ENCODE data around the gene MAEL.

MAEL gene

GRCh38 chr1:166951050-166951449, 38.0 kb upstream of the MAEL start:
- DNase-seq (ENCODE audit: low read depth in 1 of 2, low spot score in 1 of 2): no peak
- H3K27me3 ChIP-seq (ENCODE audit: insufficient read depth, poor library complexity, severe bottlenecking): peaks cover 3% of the 10 kb centered on the region
- no peak overlapping the region for H3K4me3 ChIP-seq (replicated peaks; ENCODE audit: insufficient read depth, low read length)
- no peak overlapping the region for H3K27ac ChIP-seq (replicated peaks)
- TF ChIP-seq CTCF (IDR thresholded peaks at IDR 0.05; ENCODE audit: insufficient read depth, low read length): no peak
- no peak for TF ChIP-seq POLR2AphosphoS5 (IDR thresholded peaks at IDR 0.05; ENCODE audit: low read depth)

GRCh38 chr1:166952002-166952746, 36.9 kb upstream of the MAEL start:
- no peak for DNase-seq (ENCODE audit: low read depth in 1 of 2, low spot score in 1 of 2)
- TF ChIP-seq POLR2AphosphoS5 (IDR thresholded peaks at IDR 0.05; ENCODE audit: low read depth) (no peak), CTCF (IDR thresholded peaks at IDR 0.05; ENCODE audit: insufficient read depth, low read length) (no peak), GABPA (IDR thresholded peaks at IDR 0.05; ENCODE audit: low read depth) (no peak), REST (IDR thresholded peaks at IDR 0.05; ENCODE audit: insufficient replicate concordance, low read depth) (no peak), SPI1 (IDR thresholded peaks at IDR 0.05; ENCODE audit: borderline replicate concordance, low read depth) (no peak)
- H3K27ac ChIP-seq (replicated peaks): no peak overlapping the region
- peaks cover 3% of the 10 kb centered on the region for H3K27me3 ChIP-seq (ENCODE audit: insufficient read depth, poor library complexity, severe bottlenecking)
- H3K4me3 ChIP-seq (replicated peaks; ENCODE audit: insufficient read depth, low read length): no peak overlapping the region

- no peak overlapping the region for H3K27ac ChIP-seq (replicated peaks)
- H3K4me3 ChIP-seq (replicated peaks; ENCODE audit: insufficient read depth, low read length): no peak overlapping the region
- no peak for TF ChIP-seq POLR2AphosphoS5 (IDR thresholded peaks at IDR 0.05; ENCODE audit: low read depth)
- TF ChIP-seq SPI1 (IDR thresholded peaks at IDR 0.05; ENCODE audit: borderline replicate concordance, low read depth): no peak
- TF ChIP-seq GABPA (IDR thresholded peaks at IDR 0.05; ENCODE audit: low read depth): no peak
- TF ChIP-seq REST (IDR thresholded peaks at IDR 0.05; ENCODE audit: insufficient replicate concordance, low read depth): no peak
- no peak for TF ChIP-seq CTCF (IDR thresholded peaks at IDR 0.05; ENCODE audit: insufficient read depth, low read length)
- no peaks in the 10 kb centered on the region for H3K27me3 ChIP-seq (ENCODE audit: insufficient read depth, poor library complexity, severe bottlenecking)
- DNase-seq (ENCODE audit: low read depth in 1 of 2, low spot score in 1 of 2): no peak
Observed at GRCh38 chr1:166953491-166953890, 35.6 kb upstream of the MAEL start.

All from HL-60 (cell line).